OCI-LY1 (cell line): ENCODE data around the gene TAF4.

Experiments used
- H2AFZ ChIP-seq: fragments of 200-600 bp; sonication (generic), shearing (Covaris generic); 2 replicates; pipeline ENCODE4 v1.6.0; 2014; ENCODE audit warnings: antibody characterized with exemption, mild to moderate bottlenecking, low read length
- H3F3A ChIP-seq: fragments of 200-600 bp; sonication (generic), shearing (Covaris generic); 2 replicates; pipeline ENCODE4 v1.6.0; 2014; ENCODE audit warnings: mild to moderate bottlenecking, antibody characterized with exemption, low read length, moderate library complexity; ENCODE audit not compliant: insufficient read depth
- H3K27ac ChIP-seq: fragments of 200-600 bp; sonication (generic); 2 replicates; pipeline ENCODE4 v1.5.1; 2014; ENCODE audit warnings: low read length, mixed run types, mild to moderate bottlenecking, low read depth; ENCODE audit not compliant: poor library complexity, severe bottlenecking
- H3K27me3 ChIP-seq: fragments of 200-600 bp; sonication (generic); 2 replicates; pipeline ENCODE4 v1.6.0; 2014; ENCODE audit warnings: antibody characterized with exemption, mild to moderate bottlenecking, low read length, moderate library complexity; ENCODE audit not compliant: insufficient read depth
- H3K36me3 ChIP-seq: fragments of 200-600 bp; sonication (generic); 2 replicates; pipeline ENCODE4 v1.6.1; 2014; ENCODE audit warnings: mild to moderate bottlenecking, antibody characterized with exemption, low read length, moderate library complexity, mixed read lengths; ENCODE audit not compliant: insufficient read depth
- H3K4me1 ChIP-seq: fragments of 200-600 bp; sonication (generic); 2 replicates; pipeline ENCODE4 v1.5.1; 2014; ENCODE audit warnings: mild to moderate bottlenecking, low read length, moderate library complexity; ENCODE audit not compliant: insufficient read depth, severe bottlenecking
- H3K4me2 ChIP-seq: fragments of 200-600 bp; sonication (generic), shearing (Covaris generic); 2 replicates; pipeline ENCODE4 v1.6.1; 2014; ENCODE audit warnings: low read length
- H3K4me3 ChIP-seq: fragments of 200-600 bp; sonication (generic); 2 replicates; pipeline ENCODE4 v1.5.1; 2014; ENCODE audit warnings: low read length, low read depth, mild to moderate bottlenecking, mixed read lengths; ENCODE audit not compliant: poor library complexity, severe bottlenecking
- H3K79me2 ChIP-seq: fragments of 200-600 bp; shearing (Covaris generic); 2 replicates; pipeline ENCODE4 v1.6.1; 2016; ENCODE audit warnings: mixed run types, low read length, mixed read lengths; ENCODE audit not compliant: insufficient read depth
- H3K9ac ChIP-seq: fragments of 200-600 bp; sonication (generic), shearing (Covaris generic); 2 replicates; pipeline ENCODE4 v1.6.1; 2014; ENCODE audit warnings: mild to moderate bottlenecking, low read length, mixed read lengths
- H3K9me2 ChIP-seq: fragments of 200-600 bp; sonication (generic), shearing (Covaris generic); 2 replicates; pipeline ENCODE4 v1.6.1; 2014; ENCODE audit warnings: low read depth, mild to moderate bottlenecking, low read length, mixed read lengths
- H3K9me3 ChIP-seq: fragments of 200-600 bp; shearing (Covaris generic); 2 replicates; pipeline ENCODE4 v1.6.1; 2014; ENCODE audit warnings: low read length, mixed read lengths
- H4K20me1 ChIP-seq: fragments of 200-600 bp; sonication (generic), shearing (Covaris generic); 2 replicates; pipeline ENCODE4 v1.6.0; 2016; ENCODE audit warnings: mild to moderate bottlenecking, low read length; ENCODE audit not compliant: insufficient read depth
- CTCF ChIP-seq: fragments of 200-600 bp; sonication (generic), shearing (Covaris generic); IDR thresholded peaks from 2 replicates; pipeline ENCODE4 v1.5.1; 2017; ENCODE audit warnings: mild to moderate bottlenecking, antibody characterized with exemption, low read length, moderate library complexity, mixed read lengths
- EZH2 ChIP-seq: fragments of 200-600 bp; sonication (generic), shearing (Covaris generic); IDR thresholded peaks from 2 replicates; pipeline ENCODE4 v1.8.0; 2017; ENCODE audit warnings: borderline replicate concordance, mixed run types, mild to moderate bottlenecking, antibody characterized with exemption, low read length, moderate library complexity, mixed read lengths

The TAF4 gene

GRCh38 chr20:62068997-62069396 is 3.3 kb upstream of the TAF4 start:
- Histone ChIP-seq H3K36me3 (peaks cover 2% of the 10 kb centered on the region; the same call in 1 of the 2 replicates), H2AFZ (no peak overlapping the region), H3K4me2 (no peak overlapping the region), H4K20me1 (no peaks in the 10 kb centered on the region), H3K9ac (no peak overlapping the region), H3K27me3 (peaks cover 14% of the 10 kb centered on the region; the same call in 1 of the 2 replicates), H3K27ac (no peak overlapping the region), H3K9me3 (0 out of 2 replicates have a peak, but pooled peaks cover 4% of the 10 kb centered on the region), H3K4me3 (no peak overlapping the region), H3K4me1 (peaks cover 23% of the 10 kb centered on the region), H3K9me2 (no peaks in the 10 kb centered on the region), H3F3A (no peaks in the 10 kb centered on the region), H3K79me2 (no peaks in the 10 kb centered on the region; the same call in 1 of the 2 replicates)
- TF ChIP-seq EZH2: no peak
- no peak for TF ChIP-seq CTCF

- peaks cover 10% of the 10 kb centered on the region; the same call in 1 of the 2 replicates for H3K36me3 ChIP-seq
- no peaks in the 10 kb centered on the region for H3K9me2 ChIP-seq
- H3K79me2 ChIP-seq: peaks cover 6% of the 10 kb centered on the region; the same call in 1 of the 2 replicates
- TF ChIP-seq EZH2 (no peak), CTCF (no peak)
- H3K4me1 ChIP-seq: peaks cover 36% of the 10 kb centered on the region
- H3K9ac ChIP-seq: no peak overlapping the region
- H2AFZ ChIP-seq: no peak overlapping the region
- H3K4me3 ChIP-seq: no peak overlapping the region
- H3K27me3 ChIP-seq: peaks cover 14% of the 10 kb centered on the region; the same call in 1 of the 2 replicates
- no peak overlapping the region for H3K27ac ChIP-seq
- no peaks in the 10 kb centered on the region for H3F3A ChIP-seq
- peak overlapping the region; percentile 34; the same call in 1 of the 2 replicates for H3K4me2 ChIP-seq
- no peaks in the 10 kb centered on the region for H3K9me3 ChIP-seq
- no peaks in the 10 kb centered on the region for H4K20me1 ChIP-seq
These were observed 2.0 kb upstream of the TAF4 start for GRCh38 chr20:62067547-62068260.

- peak overlapping the region; percentile 86 for H3K9ac ChIP-seq
- peaks cover 14% of the 10 kb centered on the region; the same call in 1 of the 2 replicates for H3K27me3 ChIP-seq
- no peak overlapping the region for H3K27ac ChIP-seq
- no peaks in the 10 kb centered on the region for H3F3A ChIP-seq
- no peak overlapping the region for H2AFZ ChIP-seq
- H3K4me1 ChIP-seq: peaks cover 42% of the 10 kb centered on the region
- no peaks in the 10 kb centered on the region for H3K9me2 ChIP-seq
- no peak for TF ChIP-seq EZH2
- TF ChIP-seq CTCF: no peak
- H3K36me3 ChIP-seq: peaks cover 16% of the 10 kb centered on the region; the same call in 1 of the 2 replicates
- H3K9me3 ChIP-seq: no peaks in the 10 kb centered on the region
- peak overlapping the region; percentile 87 for H3K4me2 ChIP-seq
- peak overlapping the region; percentile 75 for H3K4me3 ChIP-seq
- H4K20me1 ChIP-seq: no peaks in the 10 kb centered on the region
- H3K79me2 ChIP-seq: peaks cover 11% of the 10 kb centered on the region; the same call in 1 of the 2 replicates
These were observed 1.3 kb upstream of the TAF4 start for GRCh38 chr20:62066983-62067433.
